ENCODE results near the gene MTMR10. TPM values are rescaled to one million over a fixed set of nuclear protein-coding genes. Genes with fewer than 3 reads are reported as not detected.

The MTMR10 gene
- total RNA-seq, 4 donors from 2014 or later = 24.9 to 46.7 (median 27.1) TPM

GRCh38 chr15:31027910-31028578 lies 36.6 kb upstream of the MTMR10 start:
- no peaks in the 10 kb centered on the region for H3K9me3 ChIP-seq
- H3K4me1 ChIP-seq = peaks cover 19% of the 10 kb centered on the region
- DNase-seq (ENCODE audit: low spot score in 2 of 2) = no peak
- no peaks in the 10 kb centered on the region for H3K36me3 ChIP-seq
- H3K4me3 ChIP-seq = no peak overlapping the region
- no peak overlapping the region for H3K27ac ChIP-seq
- WGBS = 76% methylated on average over 8 of the region's 8 CpGs
- H3K27me3 ChIP-seq = no peaks in the 10 kb centered on the region
- no peak for TF ChIP-seq POLR2AphosphoS5 (IDR thresholded peaks at IDR 0.05)
- TF ChIP-seq POLR2A (IDR thresholded peaks at IDR 0.05) = no peak
- TF ChIP-seq EP300 (IDR thresholded peaks at IDR 0.05) = no peak
- no peak for TF ChIP-seq CTCF (IDR thresholded peaks at IDR 0.05)

- Histone ChIP-seq H3K9me3 (no peaks in the 10 kb centered on the region), H3K27ac (no peak overlapping the region), H3K36me3 (no peaks in the 10 kb centered on the region), H3K4me3 (no peak overlapping the region), H3K4me1 (peaks cover 16% of the 10 kb centered on the region), H3K27me3 (no peaks in the 10 kb centered on the region)
- 91% methylated on average over 25 of the region's 25 CpGs for WGBS
- TF ChIP-seq EP300 (IDR thresholded peaks at IDR 0.05) (no peak), POLR2A (IDR thresholded peaks at IDR 0.05) (no peak), POLR2AphosphoS5 (IDR thresholded peaks at IDR 0.05) (no peak), CTCF (IDR thresholded peaks at IDR 0.05) (no peak)
- no peak for DNase-seq (ENCODE audit: low spot score in 2 of 2)
Observed at GRCh38 chr15:31025996-31026395, 34.6 kb upstream of the MTMR10 start.

- H3K4me3 ChIP-seq = no peak overlapping the region
- H3K9me3 ChIP-seq = no peaks in the 10 kb centered on the region
- H3K4me1 ChIP-seq = peaks cover 16% of the 10 kb centered on the region
- no peak overlapping the region for H3K27ac ChIP-seq
- DNase-seq (ENCODE audit: low spot score in 2 of 2) = no peak
- TF ChIP-seq POLR2A (IDR thresholded peaks at IDR 0.05) (no peak), EP300 (IDR thresholded peaks at IDR 0.05) (no peak), CTCF (IDR thresholded peaks at IDR 0.05) (no peak), POLR2AphosphoS5 (IDR thresholded peaks at IDR 0.05) (no peak)
- H3K36me3 ChIP-seq = no peaks in the 10 kb centered on the region
- H3K27me3 ChIP-seq = no peaks in the 10 kb centered on the region
- WGBS = 48% methylated on average over 3 of the region's 3 CpGs
Observed at GRCh38 chr15:31024979-31025378, 33.6 kb upstream of the MTMR10 start.

- WGBS = 41% methylated on average over 5 of the region's 5 CpGs
Observed at GRCh38 chr15:31024330-31024729, 32.9 kb upstream of the MTMR10 start.

More at GRCh38 chr15:31024330-31024729, 32.9 kb upstream of the MTMR10 start:
- H3K9me3 ChIP-seq = no peaks in the 10 kb centered on the region
- peaks cover 16% of the 10 kb centered on the region for H3K4me1 ChIP-seq
- H3K27me3 ChIP-seq = no peaks in the 10 kb centered on the region
- H3K27ac ChIP-seq = no peak overlapping the region
- TF ChIP-seq CTCF (IDR thresholded peaks at IDR 0.05) (no peak), POLR2A (IDR thresholded peaks at IDR 0.05) (no peak), POLR2AphosphoS5 (IDR thresholded peaks at IDR 0.05) (no peak), EP300 (IDR thresholded peaks at IDR 0.05) (no peak)
- DNase-seq (ENCODE audit: low spot score in 2 of 2) = no peak
- H3K4me3 ChIP-seq = no peak overlapping the region
- H3K36me3 ChIP-seq = no peaks in the 10 kb centered on the region

Data from suprapubic skin (tissue), 4 donors.